ENCODE results near the gene SEMA4B.

- no peak for TF ChIP-seq EP300 (IDR thresholded peaks at IDR 0.05; ENCODE audit: low read depth)
- no peak for TF ChIP-seq POLR2A (IDR thresholded peaks at IDR 0.05)
- no peak for TF ChIP-seq CTCF (IDR thresholded peaks at IDR 0.05)
Observed at GRCh38 chr15:90213818-90214204, 12.7 kb downstream of the SEMA4B start.

Data from transverse colon (tissue), 3 donors.